SKM-1 (cell line): ENCODE data around the gene TAF1B.

Source experiments
- DNase-seq: peaks from one replicate; lab custom pipeline; 2025; ENCODE audit not compliant: unreplicated experiment; lab: John Stamatoyannopoulos, UW

TAF1B gene

GRCh38 chr2:9807555-9808305, 35.5 kb upstream of the TAF1B start:
- no peak for DNase-seq

- DNase-seq, result no peak
These were observed 34.8 kb upstream of the TAF1B start for GRCh38 chr2:9808334-9809063.

GRCh38 chr2:9809064-9809356, 34.3 kb upstream of the TAF1B start:
- no peak for DNase-seq

- DNase-seq, result no peak
These were observed 33.7 kb upstream of the TAF1B start for GRCh38 chr2:9809448-9810088.

GRCh38 chr2:9811216-9811615, 32.1 kb upstream of the TAF1B start:
- no peak for DNase-seq

GRCh38 chr2:9811679-9812511, 31.4 kb upstream of the TAF1B start:
- DNase-seq, result no peak

GRCh38 chr2:9812945-9813311, 30.3 kb upstream of the TAF1B start:
- DNase-seq, result no peak

- peak; percentile 27 for DNase-seq
These were observed 29.8 kb upstream of the TAF1B start for GRCh38 chr2:9813312-9814128.

- no peak for DNase-seq
These were observed 29.0 kb upstream of the TAF1B start for GRCh38 chr2:9814129-9814868.

- no peak for DNase-seq
These were observed 28.2 kb upstream of the TAF1B start for GRCh38 chr2:9815076-9815475.

- DNase-seq, result no peak
These were observed 27.4 kb upstream of the TAF1B start for GRCh38 chr2:9815844-9816279.

- no peak for DNase-seq
These were observed 25.2 kb upstream of the TAF1B start for GRCh38 chr2:9818097-9818496.

GRCh38 chr2:9819551-9819950, 23.7 kb upstream of the TAF1B start:
- DNase-seq, result no peak

GRCh38 chr2:9820020-9820973, 23.0 kb upstream of the TAF1B start:
- DNase-seq, result no peak

GRCh38 chr2:9821805-9822445, 21.3 kb upstream of the TAF1B start:
- DNase-seq, result no peak

- DNase-seq, result no peak
These were observed 18.8 kb upstream of the TAF1B start for GRCh38 chr2:9824441-9824840.

- DNase-seq, result no peak
These were observed 18.1 kb upstream of the TAF1B start for GRCh38 chr2:9824956-9825720.

GRCh38 chr2:9826208-9826607, 17.1 kb upstream of the TAF1B start:
- DNase-seq, result no peak
